AG10803 (cell line): Measurements from ENCODE around the gene ZNF584.
"Not testable (repeated sequence)": the region's sequence is repeated elsewhere in the genome, so short reads cannot be mapped to it uniquely, and the experiment has no call there.

ENCODE experiments used
- DNase-seq: peaks from one replicate; pipeline ENCODE4 v3.0.0; 2010; ENCODE audit warnings: low read depth
- H3K4me3 ChIP-seq: 2 replicates; pipeline ENCODE4 v1.5.1; 2011; ENCODE audit warnings: mild to moderate bottlenecking, low read length, control low read depth
- CTCF ChIP-seq: conservative IDR thresholded peaks from 2 replicates; pipeline ENCODE4 v1.5.1; 2011; ENCODE audit warnings: mild to moderate bottlenecking, low read length, control low read depth, inconsistent platforms

The ZNF584 gene

GRCh38 chr19:58368561-58369360 lies 39.7 kb upstream of the ZNF584 start:
- no peak for TF ChIP-seq CTCF

DNA sequence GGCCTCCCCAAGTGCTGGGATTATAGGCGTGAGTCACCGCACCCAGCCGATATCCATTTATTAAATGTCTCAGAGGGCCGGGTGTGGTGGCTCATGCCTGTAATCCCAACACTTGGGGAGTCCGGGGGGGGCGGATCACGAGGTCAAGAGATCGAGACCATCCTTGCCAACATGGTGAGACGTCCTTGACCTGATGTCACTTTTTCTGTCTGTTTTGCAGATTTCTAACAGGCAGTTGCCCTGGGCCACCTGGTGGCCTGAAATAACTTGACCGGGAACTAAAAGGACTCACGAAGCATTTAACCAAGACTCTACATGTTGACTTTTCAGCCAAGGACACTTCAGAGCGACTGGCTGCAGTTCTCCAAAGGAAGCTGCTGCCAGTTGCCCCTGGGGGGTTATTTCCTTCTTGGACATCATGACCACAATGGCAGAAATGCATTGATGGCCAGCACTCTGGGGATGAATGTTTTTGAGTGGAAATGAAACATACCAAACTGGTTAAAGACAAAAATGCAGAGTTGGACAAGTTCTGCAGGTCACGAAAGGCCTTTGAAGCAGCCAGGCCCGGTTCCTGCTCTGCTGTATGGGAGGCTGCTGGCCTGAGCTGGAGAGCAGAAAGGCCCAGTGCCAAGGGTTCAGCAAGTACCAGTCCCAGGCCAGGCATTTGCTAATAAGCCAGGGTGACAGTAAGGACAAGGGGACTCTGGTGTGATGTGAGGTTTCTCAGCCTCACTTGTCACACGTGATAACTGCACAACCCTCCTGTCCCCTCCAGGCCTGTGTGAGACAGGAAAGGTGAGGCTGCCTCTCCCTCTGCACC lies 35.9 kb upstream of the ZNF584 start:
- TF ChIP-seq CTCF, result no peak

More at GRCh38 chr19:58368561-58369360, 39.7 kb upstream of the ZNF584 start:
- no peak overlapping the region for H3K4me3 ChIP-seq
- no peak for DNase-seq

GRCh38 chr19:58374200-58374599 lies 34.2 kb upstream of the ZNF584 start:
- DNase-seq, result no peak
- no peak for TF ChIP-seq CTCF

More for the DNA sequence above, 35.9 kb upstream of the ZNF584 start:
- no peak overlapping the region for H3K4me3 ChIP-seq
- DNase-seq, result no peak

GRCh38 chr19:58376724-58377123 lies 31.7 kb upstream of the ZNF584 start:
- H3K4me3 ChIP-seq, result not testable (repeated sequence)

More at GRCh38 chr19:58374200-58374599, 34.2 kb upstream of the ZNF584 start:
- H3K4me3 ChIP-seq, result no peak overlapping the region

DNA sequence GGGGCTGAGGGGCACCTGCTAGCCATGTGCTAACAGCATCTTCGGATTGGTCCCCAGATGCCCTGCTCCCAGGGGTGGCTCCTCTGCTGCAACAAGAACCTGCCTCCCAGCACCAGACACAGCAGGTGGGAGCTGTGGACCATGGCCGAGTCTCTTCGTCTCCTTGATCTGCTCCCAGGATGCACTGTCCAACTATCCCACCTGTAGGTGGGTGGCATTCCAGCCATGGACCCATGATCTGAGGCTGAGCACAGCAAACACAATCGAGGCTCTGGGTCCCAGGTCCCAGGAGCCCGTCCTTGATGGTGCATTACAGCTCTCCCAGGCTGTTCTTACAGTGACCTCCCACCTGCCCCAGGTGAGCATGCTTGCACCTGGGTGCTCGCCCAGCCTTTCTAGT lies 29.2 kb upstream of the ZNF584 start:
- no peak for TF ChIP-seq CTCF
- H3K4me3 ChIP-seq, result no peak overlapping the region
- no peak for DNase-seq

More at GRCh38 chr19:58376724-58377123, 31.7 kb upstream of the ZNF584 start:
- not testable (repeated sequence) for DNase-seq

DNA sequence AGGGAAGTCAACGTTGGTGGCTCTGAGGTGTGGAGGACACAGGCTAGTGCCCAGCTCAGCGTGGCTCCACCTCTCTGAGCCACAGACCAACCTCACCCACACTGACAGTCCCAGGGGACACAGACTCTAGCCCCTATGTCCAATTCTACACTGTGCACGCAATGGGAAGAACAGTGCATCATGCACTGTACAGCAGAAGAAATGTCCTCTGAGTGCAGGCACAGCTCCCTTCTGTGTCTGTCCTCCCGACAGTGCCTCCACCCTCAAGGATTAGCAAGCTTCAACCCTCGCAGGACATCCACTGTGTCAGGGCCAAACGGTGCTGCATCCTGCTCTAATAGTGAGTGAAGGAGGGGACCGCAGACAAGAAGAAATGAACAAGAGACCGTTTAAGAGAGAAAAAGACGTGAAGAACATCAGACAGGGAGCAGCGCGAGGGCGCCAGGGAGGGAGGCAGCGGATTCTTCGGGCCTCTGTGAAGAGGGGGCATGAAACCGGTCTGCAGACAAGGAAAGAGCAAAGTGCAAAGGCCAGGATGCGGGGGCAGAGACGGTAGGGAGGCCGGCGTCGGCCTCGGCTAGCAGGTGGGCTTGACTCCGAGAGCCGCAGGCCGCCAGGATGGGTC lies 28.3 kb upstream of the ZNF584 start:
- no peak for DNase-seq
- no peak for TF ChIP-seq CTCF
- peak overlapping the region; percentile 86 for H3K4me3 ChIP-seq
